Fibroblast of villous mesenchyme (primary cell): ENCODE results near the gene TCF12. TPM values are rescaled to one million over a fixed set of nuclear protein-coding genes. Genes with fewer than 3 reads are reported as not detected.
A peak's percentile ranks its signal among the peaks of the same experiment; 100 is the strongest.

Experiments used
- DNase-seq: peaks from one replicate; pipeline ENCODE4 v3.0.0-alpha.2; 2010; ENCODE audit warnings: low read depth
- H3K4me3 ChIP-seq: 2 replicates; pipeline ENCODE4 v1.5.1; 2011; ENCODE audit warnings: low read depth, mild to moderate bottlenecking, low read length
- total RNA-seq: library from RNA; depleted of rRNA; stranded (reverse); fragments of >200 nt; gene quantifications from 2 replicates; pipeline ENCODE4 v1.2.3, GENCODE V29; 2012
- TF ChIP-seq, protein P1 (sequence below): IDR thresholded peaks from 2 replicates; pipeline ENCODE4 v1.5.1; 2012; ENCODE audit warnings: low read depth, mild to moderate bottlenecking, low read length; ENCODE audit not compliant: insufficient read depth

The TCF12 gene
- total RNA-seq, 1 donor: 110 TPM

DNA sequence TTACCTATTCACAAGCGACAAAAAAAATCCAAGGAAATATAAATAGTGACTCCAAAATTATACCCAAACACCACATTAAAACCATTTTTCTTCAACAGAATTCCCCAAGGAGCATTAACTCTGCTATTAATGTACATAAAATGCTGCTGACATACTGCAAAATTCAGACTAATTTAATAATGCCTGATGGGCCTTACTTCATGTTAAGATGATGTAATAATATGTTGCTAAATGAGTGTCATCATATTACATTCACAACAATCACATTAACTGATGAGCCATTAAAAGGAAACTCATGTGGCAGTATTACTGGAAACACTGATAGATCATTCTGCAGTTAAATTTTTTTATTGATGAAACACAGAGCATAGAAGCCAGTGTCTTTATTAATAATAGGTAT lies 253.0 kb downstream of the TCF12 start:
- TF ChIP-seq, protein P1, sequence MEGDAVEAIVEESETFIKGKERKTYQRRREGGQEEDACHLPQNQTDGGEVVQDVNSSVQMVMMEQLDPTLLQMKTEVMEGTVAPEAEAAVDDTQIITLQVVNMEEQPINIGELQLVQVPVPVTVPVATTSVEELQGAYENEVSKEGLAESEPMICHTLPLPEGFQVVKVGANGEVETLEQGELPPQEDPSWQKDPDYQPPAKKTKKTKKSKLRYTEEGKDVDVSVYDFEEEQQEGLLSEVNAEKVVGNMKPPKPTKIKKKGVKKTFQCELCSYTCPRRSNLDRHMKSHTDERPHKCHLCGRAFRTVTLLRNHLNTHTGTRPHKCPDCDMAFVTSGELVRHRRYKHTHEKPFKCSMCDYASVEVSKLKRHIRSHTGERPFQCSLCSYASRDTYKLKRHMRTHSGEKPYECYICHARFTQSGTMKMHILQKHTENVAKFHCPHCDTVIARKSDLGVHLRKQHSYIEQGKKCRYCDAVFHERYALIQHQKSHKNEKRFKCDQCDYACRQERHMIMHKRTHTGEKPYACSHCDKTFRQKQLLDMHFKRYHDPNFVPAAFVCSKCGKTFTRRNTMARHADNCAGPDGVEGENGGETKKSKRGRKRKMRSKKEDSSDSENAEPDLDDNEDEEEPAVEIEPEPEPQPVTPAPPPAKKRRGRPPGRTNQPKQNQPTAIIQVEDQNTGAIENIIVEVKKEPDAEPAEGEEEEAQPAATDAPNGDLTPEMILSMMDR: no peak
- no peak overlapping the region for H3K4me3 ChIP-seq
- DNase-seq: peak; percentile 32

DNA sequence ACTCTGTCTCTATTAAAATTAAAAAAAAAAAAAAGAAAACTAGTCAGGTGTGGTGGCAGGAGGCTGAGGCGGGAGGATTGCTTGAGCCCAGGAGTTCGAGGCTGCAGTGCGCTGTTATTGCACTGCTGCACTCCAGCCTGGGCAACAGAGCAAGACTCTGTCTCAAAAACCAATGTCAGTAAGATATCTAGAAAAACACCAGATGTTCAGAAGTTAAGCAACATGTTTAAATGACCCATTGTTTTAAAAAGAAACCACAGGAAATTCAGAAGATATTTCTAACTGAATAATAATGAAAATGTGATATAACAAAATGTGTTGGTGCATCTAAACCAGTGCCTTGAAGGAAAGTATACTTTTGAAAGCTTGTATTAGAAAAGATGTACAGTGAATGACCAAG lies 254.5 kb downstream of the TCF12 start:
- H3K4me3 ChIP-seq: no peak overlapping the region
- TF ChIP-seq, protein P1: no peak
- DNase-seq: peak; percentile 21

DNA sequence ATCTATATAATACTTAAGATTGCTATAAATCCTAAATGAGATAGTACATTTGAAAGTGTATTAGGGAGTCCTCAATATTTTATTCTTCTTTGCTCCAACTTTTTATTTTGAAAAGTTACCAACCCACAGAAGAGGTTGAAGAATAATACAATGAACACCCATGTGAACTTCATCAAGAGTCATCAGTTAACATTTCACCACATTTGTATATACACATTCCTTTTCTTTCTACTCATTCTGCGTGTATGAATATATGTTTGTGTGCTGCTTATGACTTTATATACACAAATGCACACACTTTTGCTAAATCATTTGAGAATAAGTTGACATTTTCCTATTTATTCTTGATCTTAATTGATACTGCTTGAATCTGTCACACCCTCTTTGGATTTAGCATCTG lies 264.6 kb downstream of the TCF12 start:
- peak; percentile 25 for DNase-seq
- TF ChIP-seq, protein P1: no peak
- H3K4me3 ChIP-seq: no peak overlapping the region

DNA sequence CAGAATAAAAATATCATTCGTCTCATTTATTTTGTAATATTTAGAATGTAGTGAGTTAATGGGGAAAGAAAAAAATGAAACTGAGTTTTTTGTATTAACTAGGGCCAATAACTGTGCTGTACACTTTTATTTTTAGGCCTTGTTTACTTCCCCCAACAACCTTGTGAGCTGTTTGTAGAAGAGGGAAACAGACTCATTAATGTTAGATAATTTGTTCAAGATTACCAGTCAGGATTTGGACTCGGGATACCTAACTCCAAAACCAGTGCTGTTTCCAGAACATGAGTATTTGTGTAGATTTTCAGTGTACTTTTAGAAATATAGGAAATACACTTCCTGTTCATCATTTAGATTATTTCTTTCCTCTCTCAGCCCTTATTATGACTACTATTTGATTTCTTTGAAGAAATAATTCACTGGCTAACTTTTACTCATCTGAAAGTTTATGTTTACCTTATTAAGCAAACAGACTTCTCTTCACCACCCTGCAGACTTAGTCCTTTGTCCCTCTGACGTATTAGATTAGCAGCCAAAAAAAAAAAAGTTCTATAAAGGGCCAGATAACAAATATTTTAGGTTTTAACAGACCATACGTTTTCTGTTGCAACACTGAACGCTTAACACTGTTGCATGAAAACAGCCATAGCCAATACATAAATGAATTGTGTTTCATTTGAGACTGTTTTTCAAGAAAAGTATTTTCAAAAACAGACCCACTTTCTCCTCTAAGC lies 265.3 kb downstream of the TCF12 start:
- peak; percentile 77 for DNase-seq
- TF ChIP-seq, protein P1: no peak
- H3K4me3 ChIP-seq: no peak overlapping the region

DNA sequence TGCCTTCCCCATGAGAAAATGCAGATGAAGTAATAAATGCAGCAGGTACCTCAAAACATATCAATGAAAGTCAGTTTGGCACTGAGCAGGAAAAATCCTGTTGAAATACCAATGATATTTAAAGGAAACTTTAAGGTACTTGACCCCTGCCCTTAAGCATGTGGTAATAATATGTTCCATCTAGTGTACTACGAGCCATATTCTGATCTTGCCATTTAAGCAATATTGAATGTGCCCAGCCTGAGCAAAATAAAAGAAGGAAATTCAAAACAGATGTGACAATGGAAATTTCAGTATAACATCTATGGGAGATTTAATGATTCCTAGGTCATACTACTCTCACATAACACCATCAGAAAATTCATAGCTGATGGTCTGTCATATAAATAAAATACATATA lies 266.1 kb downstream of the TCF12 start:
- DNase-seq: no peak

DNA sequence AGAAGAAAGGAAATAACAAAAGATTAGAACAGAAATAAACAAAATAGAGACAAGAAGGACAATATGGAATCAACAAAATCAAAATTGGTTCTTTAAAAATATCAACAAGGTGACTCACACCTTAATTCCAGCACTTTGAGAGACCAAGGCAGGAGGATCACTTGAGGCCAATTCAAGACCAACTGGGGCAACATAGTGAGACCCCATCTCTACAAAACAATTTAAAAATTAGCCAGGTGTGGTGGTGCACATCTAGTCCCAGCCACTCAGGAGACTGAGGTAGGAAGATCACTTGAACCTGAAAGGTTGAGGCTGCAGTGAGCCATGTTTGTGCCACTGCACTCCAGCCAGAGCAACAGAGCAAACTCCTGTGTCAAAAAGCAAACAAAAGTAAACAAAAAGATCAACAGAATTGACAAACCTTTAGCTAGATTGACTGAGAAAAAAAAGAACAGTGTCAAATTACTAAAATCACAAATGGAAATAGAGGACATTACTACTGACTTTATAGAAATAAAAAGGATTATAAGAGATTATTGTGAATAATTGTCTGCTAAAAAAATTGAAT lies 267.1 kb downstream of the TCF12 start:
- DNase-seq: no peak
- no peak overlapping the region for H3K4me3 ChIP-seq
- TF ChIP-seq, protein P1: no peak

More for the DNA sequence above, 266.1 kb downstream of the TCF12 start:
- TF ChIP-seq, protein P1: no peak
- H3K4me3 ChIP-seq: no peak overlapping the region
